Adipose tissue (tissue), 3 donors: Measurements from ENCODE around the gene HNRNPA1. TPM values are rescaled to one million over a fixed set of nuclear protein-coding genes. Genes with fewer than 3 reads are reported as not detected.
"Not testable (repeated sequence)": the region's sequence is repeated elsewhere in the genome, so short reads cannot be mapped to it uniquely, and the experiment has no call there.

ENCODE experiments used
- H3K27ac ChIP-seq: one replicate; pipeline ENCODE4 v1.5.1; 2013; ENCODE audit warnings: low read depth, low read length
- WGBS, 3 donors: extraction: QIAGEN DNeasy Blood & Tissue Kit; methylation state at CpG; one replicate each; pipeline ENCODE4 v1.1.7; 2013; 5-methylcytosine and 5-hydroxymethylcytosine counted together
- polyA plus RNA-seq, 3 donors: library from polyadenylated mRNA; stranded (reverse); fragments of 200-250 nt; gene quantifications; one replicate each; pipeline ENCODE4 v1.2.3, GENCODE V29; 2013
- donor health status: healthy with polysubstance abuse.
- donor health status: Bipolar disorder and iron deficiency.
- donor health status: healthy.

The HNRNPA1 gene
- polyA plus RNA-seq, 3 donors = 617 to 1,512 (median 1,057) TPM

DNA sequence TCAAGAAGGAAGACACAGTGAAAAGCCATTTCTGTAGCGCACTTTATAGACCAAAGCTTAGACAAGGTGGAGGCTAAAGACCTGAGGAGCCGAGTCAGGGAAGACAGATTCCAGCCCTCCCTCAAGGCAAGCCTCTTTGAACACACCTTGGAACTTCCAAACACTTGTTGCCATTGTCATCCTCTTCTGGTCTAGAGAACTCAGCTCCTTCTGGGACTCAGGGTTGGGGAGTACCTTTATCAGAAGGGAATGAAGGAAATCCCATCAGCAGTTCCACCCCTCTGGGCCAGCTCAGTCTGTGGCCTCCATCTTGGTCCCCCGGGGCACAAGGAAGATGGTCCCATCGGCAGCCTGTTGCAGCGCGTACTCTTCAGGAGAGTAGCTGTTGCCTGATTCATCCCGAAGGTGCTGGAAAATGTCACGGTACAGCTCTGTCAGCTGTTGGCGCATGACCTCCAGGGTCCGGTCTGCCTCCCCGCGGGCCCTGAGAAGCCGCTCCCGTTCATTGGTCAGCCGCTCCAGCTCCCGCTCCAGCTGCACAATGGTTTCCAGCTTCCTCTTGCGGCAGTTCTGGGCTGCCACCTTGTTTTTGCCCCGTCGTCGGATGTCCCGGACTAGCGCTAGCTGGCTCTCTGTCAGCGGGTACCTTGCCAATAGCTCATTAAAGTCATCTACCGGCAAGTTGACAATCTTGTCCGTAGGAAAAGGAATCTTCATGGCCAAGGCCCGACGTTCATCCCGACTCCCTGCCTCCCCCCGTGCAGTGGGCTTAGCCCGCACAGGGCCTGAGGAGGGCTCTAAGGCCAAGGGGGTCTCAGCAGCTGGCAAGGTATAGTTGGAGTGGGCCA, 11.8 kb downstream of the HNRNPA1 start:
- no peak overlapping the region for H3K27ac ChIP-seq
- WGBS, 3 donors = 86 to 94% (median 91%) methylated on average over 28 to 30 of the region's 30 CpGs

DNA sequence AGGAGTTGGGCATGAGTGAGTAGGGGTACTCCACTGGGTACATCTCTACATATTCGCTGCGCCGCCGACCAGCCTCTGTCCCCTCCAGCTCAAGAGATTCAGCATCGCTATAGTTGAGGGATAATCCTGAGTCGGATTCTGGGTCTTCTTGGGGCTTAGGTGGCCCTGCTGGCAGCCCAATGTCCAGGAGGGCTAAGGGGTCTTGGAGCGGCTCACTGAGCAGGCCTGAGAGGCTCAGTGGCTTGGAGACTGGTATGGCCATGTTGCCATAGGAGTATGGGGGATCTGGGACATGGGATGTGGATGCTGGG, 12.4 kb downstream of the HNRNPA1 start:
- WGBS, 3 donors = 97 to 98% (median 97%) methylated on average over 7 of the region's 7 CpGs
- H3K27ac ChIP-seq = no peak overlapping the region

DNA sequence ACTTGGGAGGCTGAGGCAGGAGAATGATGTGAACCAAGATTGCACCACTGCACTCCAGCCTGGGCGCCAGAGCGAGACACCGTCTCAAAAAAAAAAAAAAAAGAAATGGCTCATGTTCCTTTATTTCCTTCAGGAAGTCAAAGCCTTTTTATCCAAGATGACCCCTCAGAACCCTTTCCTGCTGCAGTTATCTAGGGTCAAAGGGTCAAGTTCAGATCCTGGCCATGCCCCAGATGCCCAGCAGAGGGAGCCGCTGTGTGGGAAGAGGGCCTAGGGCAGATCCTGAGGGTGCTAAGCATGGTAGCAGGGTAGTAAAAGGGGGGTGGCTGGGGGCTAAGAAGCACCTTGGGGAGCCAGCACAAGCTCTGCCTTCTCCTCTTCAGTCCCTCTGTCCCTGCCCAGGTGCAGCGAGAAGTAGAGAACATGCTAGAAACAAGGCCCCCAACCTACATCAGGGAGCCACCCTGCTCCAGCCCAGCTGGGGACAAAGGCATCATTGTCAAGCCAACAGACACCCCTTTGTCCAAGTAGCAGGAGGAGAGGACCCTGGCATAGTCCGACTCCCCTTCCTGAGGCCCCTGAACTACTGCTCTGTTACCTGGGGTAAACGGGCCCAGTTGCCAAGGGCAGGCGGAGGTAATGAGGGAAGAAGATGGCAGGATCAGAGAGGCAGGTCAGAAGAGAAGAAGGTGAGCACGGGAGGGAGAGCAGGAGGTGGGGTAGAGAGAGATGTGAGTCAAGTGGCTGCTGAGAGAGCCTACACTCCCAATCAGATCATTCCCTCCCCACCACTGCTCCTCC, 13.8 kb downstream of the HNRNPA1 start:
- H3K27ac ChIP-seq = no peak overlapping the region
- 47 to 60% (median 60%) methylated on average over 9 of the region's 9 CpGs for WGBS, 3 donors

DNA sequence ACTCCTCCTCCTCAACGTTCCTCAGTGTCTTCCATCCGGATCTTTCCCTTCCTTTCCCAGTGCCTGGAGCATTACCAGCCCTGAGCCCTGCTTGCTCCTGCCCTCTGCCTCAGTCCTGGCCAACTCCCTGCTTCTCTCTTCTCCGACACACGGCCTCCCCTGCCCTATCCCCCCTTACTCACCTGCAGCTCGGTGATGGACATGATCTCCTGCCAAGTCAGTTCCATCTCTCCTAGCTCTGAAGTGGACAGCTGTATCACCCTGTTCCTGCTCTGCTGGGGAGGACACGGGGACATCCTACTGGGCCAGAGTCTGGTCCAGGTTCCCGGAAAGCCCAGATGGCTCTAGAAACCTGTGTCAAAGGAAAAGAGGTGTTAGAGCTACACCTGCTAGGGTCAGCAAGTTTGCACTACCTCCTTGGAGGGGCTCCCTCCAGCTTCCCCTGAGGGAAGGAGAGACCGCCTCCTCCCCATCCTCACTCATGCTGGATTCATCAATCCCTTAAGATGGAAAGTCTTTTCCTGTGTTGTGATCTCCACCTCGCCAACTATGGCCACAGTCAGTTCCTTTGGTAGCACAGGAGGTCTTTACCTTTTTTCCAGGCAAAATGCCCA, 14.5 kb downstream of the HNRNPA1 start:
- no peak overlapping the region for H3K27ac ChIP-seq
- 63 to 85% (median 72%) methylated on average over 8 to 9 of the region's 9 CpGs for WGBS, 3 donors

DNA sequence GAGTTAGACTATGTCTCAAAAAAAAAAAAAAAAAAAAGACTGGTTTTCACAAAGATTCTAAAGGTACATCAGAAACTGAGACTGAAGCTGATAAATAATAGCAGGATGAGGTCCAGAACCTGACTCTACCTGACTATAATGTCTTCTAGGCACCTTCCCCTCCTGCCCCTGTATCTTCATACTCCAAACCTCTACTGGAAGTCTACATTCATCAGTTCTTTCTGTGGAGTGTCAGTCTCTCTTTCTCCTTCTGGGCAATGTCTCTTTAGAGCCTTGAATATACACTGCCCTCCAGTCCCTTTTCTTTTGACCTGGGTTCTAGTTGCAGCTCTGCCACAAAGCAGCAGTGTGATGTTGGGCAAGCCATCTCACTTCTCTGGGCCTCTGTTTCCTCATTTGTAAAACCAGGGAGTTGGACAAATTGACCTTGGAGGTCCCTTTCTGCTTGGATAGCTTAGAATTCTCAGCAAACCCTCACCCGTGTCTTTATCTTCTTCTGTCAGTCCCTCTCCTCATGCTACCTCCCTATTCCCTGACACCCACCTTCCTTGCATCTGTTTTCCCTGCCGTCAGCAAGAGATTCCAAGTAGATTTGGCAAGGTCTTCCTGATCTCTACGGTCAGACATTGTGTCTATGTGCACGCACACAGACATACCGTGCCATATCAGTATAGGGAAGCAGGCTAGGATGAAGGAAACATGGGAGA, 16.0 kb downstream of the HNRNPA1 start:
- 39 to 82% (median 68%) methylated on average over 5 of the region's 5 CpGs for WGBS, 3 donors
- H3K27ac ChIP-seq = no peak overlapping the region

DNA sequence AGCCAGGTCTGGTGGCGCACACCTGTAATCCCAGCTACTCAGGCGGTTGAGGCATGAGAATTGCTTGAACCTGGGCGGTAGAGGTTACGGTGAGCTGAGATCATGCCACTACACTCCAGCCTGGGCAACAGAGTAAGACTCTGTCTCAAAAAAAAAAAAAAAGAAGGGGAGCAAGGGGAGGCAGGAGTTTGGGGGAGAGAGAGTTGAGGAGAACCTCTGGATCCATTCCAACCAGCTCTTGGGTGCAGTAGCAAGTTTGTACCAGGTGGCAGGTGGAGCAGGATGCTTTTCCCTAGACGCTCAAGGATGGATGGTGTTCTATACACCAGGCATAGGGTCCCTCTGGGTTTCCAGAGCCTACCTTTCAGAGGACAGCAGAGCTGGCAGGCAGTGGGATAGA, 18.4 kb downstream of the HNRNPA1 start:
- no peak overlapping the region for H3K27ac ChIP-seq
- 68 to 94% (median 68%) methylated on average over 5 of the region's 5 CpGs for WGBS, 3 donors

DNA sequence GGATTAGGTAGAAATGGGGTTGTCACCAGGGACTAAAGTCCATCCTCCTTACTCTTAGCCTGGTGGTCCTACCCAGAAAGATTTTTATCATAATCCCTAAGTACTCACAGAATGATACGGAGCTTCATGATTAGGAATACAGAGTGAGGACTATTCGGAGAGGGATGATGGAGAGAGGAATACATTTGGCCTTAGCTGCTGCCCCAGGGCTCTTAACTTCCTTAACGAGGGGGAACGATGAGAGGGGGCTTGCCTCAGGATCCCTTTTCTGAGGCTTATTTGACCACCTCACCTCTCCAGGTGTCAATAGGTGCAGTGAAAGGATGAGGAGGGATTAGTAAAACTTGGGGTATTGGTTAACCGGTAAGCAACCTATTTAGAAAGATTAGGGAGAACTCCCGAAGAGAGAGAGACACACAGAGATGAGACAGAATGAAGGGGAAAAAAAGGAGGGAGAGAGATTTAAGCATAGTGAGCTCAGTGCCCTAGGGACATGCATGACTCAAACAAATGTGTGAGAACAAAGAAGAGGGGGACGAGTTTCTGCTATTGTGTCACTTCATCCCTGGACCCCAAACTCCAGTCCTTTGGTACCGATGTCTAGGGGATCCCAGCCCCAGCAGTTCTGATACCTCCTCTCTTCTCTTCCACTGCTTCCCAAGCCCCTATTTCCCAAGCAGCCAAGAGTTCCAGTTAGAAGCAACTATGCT, 19.1 kb downstream of the HNRNPA1 start:
- no peak overlapping the region for H3K27ac ChIP-seq
- 37 to 72% (median 40%) methylated on average over 8 of the region's 8 CpGs for WGBS, 3 donors

DNA sequence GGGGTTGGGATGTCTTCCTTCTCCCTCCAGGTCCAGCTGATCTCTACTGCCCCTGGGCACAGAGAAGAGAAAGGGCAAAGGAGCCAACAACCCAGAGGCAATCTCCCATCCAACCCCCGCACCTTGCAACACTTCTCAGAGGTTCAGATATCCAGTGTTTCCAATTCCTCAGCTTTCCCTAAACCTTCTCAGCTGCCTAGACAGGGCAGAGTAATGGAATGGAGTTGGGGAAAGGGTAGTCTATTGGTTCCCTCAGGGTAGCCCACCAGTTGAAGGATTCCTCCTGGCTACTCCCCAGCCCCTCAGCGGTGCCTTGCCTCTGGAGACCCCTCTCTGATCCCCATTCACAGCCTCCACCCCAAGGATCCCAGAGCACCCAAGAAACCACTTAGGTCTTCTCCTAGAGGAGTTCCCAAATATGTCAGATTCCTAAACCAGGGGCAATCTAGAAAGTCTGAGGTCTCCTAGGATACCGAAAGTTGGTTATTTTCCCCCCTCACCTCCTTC, 19.8 kb downstream of the HNRNPA1 start:
- WGBS, 3 donors = 23 to 54% (median 34%) methylated on average over 3 of the region's 3 CpGs
- no peak overlapping the region for H3K27ac ChIP-seq

DNA sequence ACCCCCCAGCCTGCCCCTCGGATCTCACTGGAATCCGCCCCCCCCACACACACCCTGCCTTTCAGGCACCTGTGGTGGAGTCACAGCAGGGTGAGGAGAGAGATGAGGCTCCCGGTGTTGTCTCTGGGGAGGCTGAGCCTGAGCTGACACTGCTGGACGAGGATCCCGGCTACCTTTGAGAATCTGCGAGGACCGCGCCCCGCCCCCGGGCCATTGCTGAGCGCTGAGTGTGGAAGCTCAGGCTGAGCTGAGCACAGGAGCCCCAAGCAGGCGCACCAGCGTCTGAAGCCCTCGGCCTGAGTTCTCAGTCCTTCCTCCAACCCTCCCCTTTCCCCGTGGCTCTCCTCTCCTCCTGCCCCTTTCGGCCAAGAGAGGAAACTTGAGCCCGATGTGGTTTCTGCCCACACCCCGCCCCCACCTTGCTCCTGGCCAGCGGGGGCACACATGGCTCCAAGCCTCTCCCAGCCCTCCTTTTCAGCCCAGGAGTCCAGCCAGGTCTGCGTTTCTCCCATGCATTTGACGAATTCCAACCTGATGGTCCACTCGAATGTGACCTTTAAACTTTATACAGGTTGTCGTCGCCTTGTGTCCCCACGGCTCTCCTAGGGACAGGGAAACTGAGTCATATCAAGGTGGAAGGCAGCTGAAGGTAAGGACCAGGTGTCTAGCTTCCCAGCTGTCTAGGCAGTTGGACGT, 20.4 kb downstream of the HNRNPA1 start, which contains the start of gene NFE2:
Gene NFE2 (minus strand): TSS at position 284 of the 696 bp plus-strand sequence. CDS start 5,767 bp downstream, outside the sequence.
- 2 to 4% (median 4%) methylated on average over 26 of the region's 26 CpGs for WGBS, 3 donors
- H3K27ac ChIP-seq = no peak within 1 kb of the TSS

DNA sequence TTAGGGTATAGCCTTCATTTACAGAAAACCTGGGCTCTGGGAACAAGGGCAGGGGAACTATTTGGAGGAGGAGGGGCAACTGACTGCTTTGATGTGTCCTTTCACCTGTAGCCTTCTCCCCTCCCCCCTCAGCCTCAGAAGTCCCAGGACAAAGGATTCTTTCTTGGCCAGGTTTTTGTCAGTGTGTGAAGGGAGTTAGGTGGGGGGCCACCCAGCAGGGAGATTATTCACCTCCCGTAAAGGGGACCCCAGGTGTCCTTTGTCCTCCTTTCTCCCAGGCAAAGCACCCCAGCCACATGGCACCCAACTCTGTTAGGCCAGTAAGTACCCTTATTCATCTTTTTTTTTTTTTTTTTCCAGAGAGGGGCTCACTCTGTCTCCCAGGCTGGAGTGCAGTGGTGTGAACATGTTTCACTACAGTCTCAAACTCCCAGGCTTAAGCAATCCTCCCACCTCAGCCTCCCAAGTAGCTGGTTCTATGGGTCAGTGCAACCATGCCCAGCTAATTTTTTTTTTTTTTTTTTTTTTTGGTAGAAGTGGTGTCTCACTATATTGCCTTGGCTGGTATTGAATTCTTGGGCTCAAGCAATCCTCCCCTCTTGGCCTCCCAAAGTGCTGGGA, 21.0 kb downstream of the HNRNPA1 start:
- no peak overlapping the region for H3K27ac ChIP-seq
- WGBS, 3 donors = 63 to 87% (median 87%) methylated on average over 1 of the region's 1 CpG

DNA sequence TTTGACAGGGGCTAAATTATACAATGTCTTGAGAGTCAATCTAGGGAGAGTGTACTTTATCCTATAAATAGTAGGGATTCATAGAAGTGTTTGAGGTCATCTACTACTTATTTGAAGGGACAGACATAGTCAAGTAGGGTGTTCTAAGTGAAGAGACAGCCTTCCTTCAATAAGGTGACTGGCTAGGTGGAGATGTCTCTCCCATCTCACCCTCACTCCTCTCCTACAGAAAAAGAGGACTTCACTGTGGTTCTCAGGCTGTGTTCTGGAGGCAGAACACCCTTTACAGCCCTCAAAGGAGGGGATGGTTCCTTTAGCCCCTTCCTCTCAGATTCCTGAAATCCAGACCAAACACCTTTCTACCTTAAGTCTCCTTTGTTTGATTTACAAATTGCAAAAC, 23.1 kb downstream of the HNRNPA1 start:
- no peak overlapping the region for H3K27ac ChIP-seq

DNA sequence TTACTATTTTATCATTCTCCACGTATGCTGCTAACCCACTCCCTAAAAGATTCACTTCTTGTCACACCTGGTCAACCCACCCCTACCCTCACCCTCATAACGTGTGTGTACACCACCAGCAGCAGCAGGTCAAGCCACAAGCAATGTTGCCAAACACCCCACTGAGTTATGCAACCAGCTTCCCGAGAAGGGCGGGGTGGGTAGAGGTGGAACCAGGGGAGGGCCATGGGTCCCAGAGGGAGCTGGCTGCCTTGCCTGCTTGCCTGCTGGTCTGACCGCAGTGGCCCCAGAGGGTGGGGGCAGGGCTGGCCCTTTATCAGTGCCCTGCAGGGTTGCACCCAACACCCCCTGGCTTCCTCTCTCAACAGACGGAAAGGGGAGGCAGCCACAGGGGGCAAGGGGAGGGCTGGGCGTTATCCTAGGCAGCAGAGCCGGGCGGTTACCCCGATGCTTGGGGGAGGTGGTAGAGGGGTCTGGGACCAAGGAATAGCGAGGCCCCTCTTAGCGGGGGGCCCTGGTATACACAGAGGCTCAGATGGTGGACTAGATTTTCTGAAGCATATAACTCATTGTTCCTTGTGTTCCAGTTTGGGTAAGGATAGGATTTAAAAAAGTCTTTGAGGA, 23.8 kb downstream of the HNRNPA1 start:
- H3K27ac ChIP-seq = no peak overlapping the region
- whole genome bisulfite sequencing, 3 donors = 9 to 25% (median 10%) methylated on average over 12 of the region's 12 CpGs

DNA sequence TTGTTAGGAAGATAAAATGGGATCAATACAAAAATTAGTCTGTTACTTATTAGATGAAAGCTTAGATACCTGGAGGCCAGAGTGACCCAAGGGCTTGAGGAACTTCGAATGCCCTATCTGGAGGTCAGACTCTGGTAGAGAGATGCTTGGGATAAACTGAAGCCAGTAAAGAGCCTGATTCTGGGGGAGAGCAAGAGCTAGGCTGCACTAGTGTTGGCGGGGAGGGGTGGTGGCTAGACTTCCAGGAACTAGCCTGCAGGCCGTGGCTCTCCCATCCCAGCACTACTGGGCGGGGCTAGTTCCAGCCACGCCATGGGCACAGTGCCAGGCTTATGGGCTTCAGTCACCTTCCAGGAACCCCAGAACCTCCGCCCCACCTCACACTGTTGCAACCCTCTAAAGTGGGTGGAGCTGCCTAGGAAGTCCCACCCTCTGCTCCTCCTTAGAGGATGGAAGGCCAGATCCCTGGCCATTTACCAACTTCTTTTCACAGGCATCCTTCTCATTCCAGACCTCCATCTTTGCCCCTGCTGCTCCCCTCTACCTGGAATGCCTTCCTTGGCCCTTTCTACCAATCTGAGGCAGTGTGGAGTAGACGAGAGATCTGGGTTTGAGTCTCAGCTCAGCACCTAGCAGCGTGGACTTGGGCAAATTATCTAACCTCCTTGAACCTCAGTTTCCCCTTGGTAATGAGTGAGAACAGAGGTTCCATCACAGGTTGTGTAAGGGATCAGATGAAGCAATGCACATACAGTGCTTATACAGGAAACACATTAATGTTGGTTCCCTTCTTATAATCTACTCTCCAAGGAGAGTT, 26.6 kb downstream of the HNRNPA1 start:
- H3K27ac ChIP-seq = peak overlapping the region; percentile 45
- WGBS, 3 donors = 30 to 68% (median 42%) methylated on average over 8 of the region's 8 CpGs

DNA sequence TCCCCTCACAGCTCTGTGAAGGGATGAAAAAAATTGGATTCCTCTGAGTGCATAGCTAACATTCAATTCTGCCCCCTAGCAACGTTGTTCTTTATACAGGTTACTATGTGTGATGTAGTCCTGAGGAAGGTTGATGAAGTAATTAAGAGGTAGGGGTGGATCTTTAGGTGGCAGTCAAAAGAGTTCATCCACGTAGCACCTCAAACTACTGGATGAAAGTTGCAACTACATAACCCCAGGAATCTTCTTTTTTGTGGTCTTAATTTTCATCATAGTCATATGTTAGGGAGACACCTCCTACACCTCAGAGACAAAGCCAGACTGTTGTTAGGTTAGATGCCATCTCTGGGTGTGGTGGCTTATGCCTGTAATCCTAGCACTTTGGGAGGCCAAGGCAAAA, 30.5 kb downstream of the HNRNPA1 start:
- WGBS, 3 donors = 46 to 71% (median 58%) methylated on average over 2 of the region's 2 CpGs

DNA sequence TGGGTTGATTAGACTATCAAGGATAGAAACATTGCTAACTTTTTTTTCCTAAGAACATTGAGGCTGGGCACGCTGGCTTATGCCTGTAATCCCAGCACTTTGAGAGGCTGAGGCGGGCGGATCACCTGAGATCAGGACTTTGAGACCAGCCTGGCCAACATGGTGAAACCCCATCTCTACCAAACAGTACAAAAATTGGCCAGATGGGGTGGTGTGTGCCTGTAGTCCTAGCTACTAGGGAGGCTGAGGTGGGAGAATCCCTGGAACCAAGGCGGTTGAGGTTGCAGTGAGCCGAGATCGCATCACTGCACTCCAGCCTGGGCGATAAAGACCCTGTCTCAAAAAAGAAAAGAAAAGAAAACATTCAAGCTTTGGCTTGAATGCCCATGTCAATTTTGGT, 31.8 kb downstream of the HNRNPA1 start:
- 89 to 97% (median 94%) methylated on average over 7 of the region's 7 CpGs for WGBS, 3 donors
- not testable (repeated sequence) for H3K27ac ChIP-seq

More for the DNA sequence above, 30.5 kb downstream of the HNRNPA1 start:
- no peak overlapping the region for H3K27ac ChIP-seq

DNA sequence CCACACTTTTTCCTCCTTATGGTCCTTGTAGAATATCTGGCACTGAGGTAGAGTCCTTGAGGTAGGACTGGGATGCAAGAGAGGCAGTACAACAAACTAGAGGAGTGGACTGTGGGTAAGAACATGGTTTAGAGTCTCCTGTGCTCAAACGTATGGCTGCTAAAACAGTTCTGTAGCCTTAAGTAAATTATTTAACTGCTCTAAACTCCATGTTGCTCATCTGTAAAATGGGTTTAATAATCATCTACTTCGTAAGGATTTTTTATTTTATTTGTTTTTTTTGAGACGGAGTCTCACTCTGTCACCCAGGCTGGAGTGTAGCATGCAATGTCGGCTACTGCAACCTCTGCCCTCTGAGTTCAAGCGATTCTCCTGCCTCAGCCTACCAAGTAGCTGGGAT, 40.8 kb downstream of the HNRNPA1 start:
- no peak overlapping the region for H3K27ac ChIP-seq
- 88 to 93% (median 91%) methylated on average over 5 of the region's 5 CpGs for WGBS, 3 donors
